ENCODE data around the gene RAB3GAP2.
"Not testable (repeated sequence)": the region's sequence is repeated elsewhere in the genome, so short reads cannot be mapped to it uniquely, and the experiment has no call there.

Gene RAB3GAP2

DNA sequence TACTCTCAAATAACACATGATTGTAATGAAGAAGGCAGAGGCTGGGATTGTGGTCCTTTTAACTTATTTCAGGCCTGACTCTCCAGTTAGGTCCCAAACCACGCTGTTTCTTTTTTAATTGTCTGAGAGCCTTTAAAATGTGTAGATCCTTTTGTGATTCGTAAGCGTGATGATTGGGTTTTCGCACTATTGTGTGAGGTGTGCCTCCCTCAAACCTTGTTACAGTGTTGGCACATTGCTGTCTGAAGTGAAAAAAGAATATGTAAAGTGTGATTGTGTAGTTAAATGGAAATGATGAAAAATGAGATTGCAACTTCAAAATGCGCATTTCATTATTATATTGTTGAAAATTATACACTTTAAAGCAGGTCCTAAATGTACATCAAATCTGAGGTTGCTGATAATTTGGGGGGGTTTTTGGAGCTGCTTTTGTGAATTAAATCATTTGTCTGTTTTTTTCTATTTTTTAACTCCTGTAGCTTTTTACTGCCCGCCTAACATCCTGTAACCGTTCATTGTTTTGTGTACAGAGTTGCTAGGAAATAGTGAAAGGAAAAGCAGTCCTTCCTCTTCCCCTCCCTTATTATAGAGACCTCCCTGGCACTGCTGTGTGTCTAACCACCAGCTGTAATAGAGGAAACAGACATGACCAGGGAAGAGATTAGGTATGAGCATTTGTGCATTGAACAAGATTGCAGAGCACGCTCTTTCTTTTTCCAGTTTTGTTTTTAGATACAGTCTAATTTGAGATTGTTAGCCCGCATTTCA lies 135.1 kb downstream of the RAB3GAP2 start:
- Mint-ChIP-seq H3K36me3 (ENCODE audit: low read depth) (peaks cover 72% of the 10 kb centered on the region), H3K4me3 (no peak overlapping the region), H3K27me3 (no peaks in the 10 kb centered on the region), H3K4me1 (ENCODE audit: low read depth) (peaks cover 13% of the 10 kb centered on the region), H3K27ac (peak overlapping the region; percentile 12), H3K9me3 (no peaks in the 10 kb centered on the region)

DNA sequence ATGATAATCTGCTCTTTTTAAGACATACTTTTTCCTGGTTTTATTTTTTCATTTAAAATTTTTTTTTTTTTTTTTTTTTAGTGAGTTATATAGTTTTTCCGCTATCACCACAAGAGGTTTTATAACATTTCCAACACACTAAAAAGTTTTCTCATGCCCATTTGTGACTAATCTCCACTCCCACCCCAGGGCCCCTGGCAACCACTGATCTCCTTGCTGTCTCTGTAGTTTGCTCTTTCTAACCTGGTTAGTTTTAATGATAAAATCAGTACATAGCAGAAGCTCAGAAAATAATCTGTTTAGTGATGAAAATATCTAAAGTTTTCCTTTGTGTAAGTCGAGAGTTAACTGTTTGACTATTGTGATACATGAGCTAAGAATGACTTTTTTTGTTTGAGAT lies 136.5 kb downstream of the RAB3GAP2 start:
- peak overlapping the region; percentile 28 for H3K27ac Mint-ChIP-seq
- H3K27me3 Mint-ChIP-seq, result no peaks in the 10 kb centered on the region

GRCh38 chr1:220129479-220130210 lies 142.6 kb downstream of the RAB3GAP2 start:
- Mint-ChIP-seq H3K27me3 (no peaks in the 10 kb centered on the region), H3K4me1 (ENCODE audit: low read depth) (peaks cover 12% of the 10 kb centered on the region), H3K36me3 (ENCODE audit: low read depth) (peaks cover 68% of the 10 kb centered on the region), H3K9me3 (no peaks in the 10 kb centered on the region), H3K4me3 (no peak overlapping the region), H3K27ac (peak overlapping the region; percentile 59)

More for the DNA sequence above, 136.5 kb downstream of the RAB3GAP2 start:
- peaks cover 63% of the 10 kb centered on the region for H3K36me3 Mint-ChIP-seq (ENCODE audit: low read depth)
- H3K9me3 Mint-ChIP-seq, result no peaks in the 10 kb centered on the region
- H3K4me1 Mint-ChIP-seq (ENCODE audit: low read depth), result peaks cover 13% of the 10 kb centered on the region
- no peak overlapping the region for H3K4me3 Mint-ChIP-seq

DNA sequence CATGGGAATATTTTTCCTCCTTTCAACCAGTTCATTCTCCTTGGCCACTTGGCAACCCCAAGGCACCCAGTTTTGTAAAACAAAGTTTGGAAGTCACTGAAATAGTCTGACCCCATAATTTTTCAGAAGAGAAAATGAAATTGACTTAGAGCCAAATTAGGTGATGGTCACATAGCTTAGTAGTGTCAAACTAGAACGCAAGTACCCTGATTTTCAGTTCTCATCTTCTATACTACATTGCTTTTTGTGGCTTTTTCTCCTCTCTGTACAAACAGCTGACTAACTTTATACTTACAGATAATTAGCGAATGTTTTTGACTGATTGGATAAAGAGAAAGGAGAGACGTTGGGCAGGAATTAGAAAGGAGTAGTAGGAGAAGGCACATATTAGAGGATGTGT lies 145.2 kb downstream of the RAB3GAP2 start:
- Mint-ChIP-seq H3K27ac (no peak overlapping the region), H3K36me3 (ENCODE audit: low read depth) (peaks cover 55% of the 10 kb centered on the region), H3K27me3 (no peaks in the 10 kb centered on the region), H3K4me3 (no peak overlapping the region), H3K9me3 (no peaks in the 10 kb centered on the region), H3K4me1 (ENCODE audit: low read depth) (peaks cover 16% of the 10 kb centered on the region)

- Mint-ChIP-seq H3K4me3 (no peak overlapping the region), H3K27ac (peak overlapping the region; percentile 22), H3K4me1 (ENCODE audit: low read depth) (peaks cover 9% of the 10 kb centered on the region), H3K27me3 (no peaks in the 10 kb centered on the region), H3K36me3 (ENCODE audit: low read depth) (peaks cover 43% of the 10 kb centered on the region), H3K9me3 (no peaks in the 10 kb centered on the region)
These were observed 147.7 kb downstream of the RAB3GAP2 start for GRCh38 chr1:220124542-220124941.

DNA sequence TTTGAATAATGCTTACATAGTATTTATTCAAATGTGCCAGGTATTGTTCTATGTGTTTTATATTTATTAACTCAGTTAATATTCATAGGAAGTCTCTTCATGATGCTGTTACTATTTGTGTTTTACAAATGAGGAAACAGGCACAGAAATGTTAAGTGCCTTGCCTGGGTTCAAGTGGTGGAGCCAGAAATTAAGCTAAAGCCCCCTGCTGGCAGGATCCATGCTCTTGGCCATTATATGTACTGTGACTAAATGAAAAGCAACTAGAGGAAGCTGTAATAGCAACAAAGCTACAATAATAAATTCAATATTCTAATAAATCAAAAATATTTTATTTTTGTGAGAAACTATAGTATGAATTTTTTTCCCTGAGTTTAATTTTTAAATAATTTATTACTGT lies 148.4 kb downstream of the RAB3GAP2 start:
- Mint-ChIP-seq H3K4me1 (ENCODE audit: low read depth) (peaks cover 10% of the 10 kb centered on the region), H3K4me3 (no peak overlapping the region), H3K36me3 (ENCODE audit: low read depth) (peaks cover 41% of the 10 kb centered on the region), H3K27me3 (no peaks in the 10 kb centered on the region), H3K27ac (no peak overlapping the region), H3K9me3 (no peaks in the 10 kb centered on the region)

- Mint-ChIP-seq H3K4me3 (no peak overlapping the region), H3K27ac (no peak overlapping the region), H3K36me3 (ENCODE audit: low read depth) (peaks cover 35% of the 10 kb centered on the region), H3K9me3 (no peaks in the 10 kb centered on the region), H3K27me3 (no peaks in the 10 kb centered on the region), H3K4me1 (ENCODE audit: low read depth) (peaks cover 16% of the 10 kb centered on the region)
These were observed 149.2 kb downstream of the RAB3GAP2 start for GRCh38 chr1:220123066-220123465.

GRCh38 chr1:220121791-220122530 lies 150.3 kb downstream of the RAB3GAP2 start:
- Mint-ChIP-seq H3K4me1 (ENCODE audit: low read depth) (peaks cover 16% of the 10 kb centered on the region), H3K27me3 (no peaks in the 10 kb centered on the region), H3K36me3 (ENCODE audit: low read depth) (peaks cover 29% of the 10 kb centered on the region), H3K4me3 (no peak overlapping the region), H3K27ac (no peak overlapping the region), H3K9me3 (no peaks in the 10 kb centered on the region)

DNA sequence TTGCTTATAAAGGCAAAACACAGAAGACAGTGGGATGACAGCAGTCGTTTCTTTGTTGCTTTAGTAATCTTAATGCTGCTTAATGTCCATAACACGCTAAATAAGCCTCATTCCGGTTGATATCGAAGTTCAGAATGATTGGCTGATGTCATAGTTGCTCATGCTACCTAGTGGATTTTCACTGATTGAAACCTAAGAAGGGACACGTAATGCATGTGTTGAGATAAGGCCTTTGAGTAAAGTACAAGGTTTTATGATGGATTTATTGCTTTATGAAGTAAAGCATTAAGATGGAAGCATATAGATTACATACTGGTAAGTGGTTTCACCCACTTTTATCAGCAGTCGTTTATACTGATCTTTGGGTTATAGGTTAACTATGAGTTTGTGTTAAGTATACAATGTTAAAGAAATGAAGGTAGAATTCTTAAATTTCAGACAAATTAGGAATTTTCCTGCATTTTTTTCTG lies 153.2 kb downstream of the RAB3GAP2 start:
- no peak overlapping the region for H3K27ac Mint-ChIP-seq

DNA sequence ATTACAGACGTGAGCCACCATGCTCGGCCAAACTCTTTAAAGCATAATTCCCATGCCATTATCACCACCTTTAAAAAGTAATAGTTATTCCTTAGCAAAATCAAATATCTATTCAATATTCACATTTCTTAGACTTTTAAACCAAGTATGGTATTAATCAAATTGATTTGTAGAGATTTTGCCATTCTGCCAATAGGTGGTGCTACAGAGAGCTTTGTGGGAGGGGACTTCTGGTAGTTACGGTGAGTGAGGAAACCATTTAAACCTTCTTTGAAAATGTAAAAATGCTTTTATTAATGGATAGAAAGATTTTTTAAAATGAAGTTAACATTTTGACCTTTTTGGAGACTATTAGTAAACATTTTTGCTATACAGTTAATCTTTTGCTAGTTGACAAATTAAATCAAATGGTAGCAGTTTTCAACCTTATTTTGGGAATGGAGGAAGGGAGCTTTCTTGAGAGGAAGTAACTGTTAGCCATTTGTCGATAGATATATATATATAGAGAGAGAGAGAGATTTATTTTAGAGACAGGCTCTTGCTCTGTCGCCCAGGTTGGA lies 159.0 kb downstream of the RAB3GAP2 start:
- H3K27me3 Mint-ChIP-seq, result no peaks in the 10 kb centered on the region
- H3K27ac Mint-ChIP-seq, result no peak overlapping the region
- H3K36me3 Mint-ChIP-seq (ENCODE audit: low read depth), result peaks cover 56% of the 10 kb centered on the region

More for the DNA sequence above, 153.2 kb downstream of the RAB3GAP2 start:
- Mint-ChIP-seq H3K4me3 (no peak overlapping the region), H3K36me3 (ENCODE audit: low read depth) (peaks cover 32% of the 10 kb centered on the region), H3K9me3 (no peaks in the 10 kb centered on the region), H3K4me1 (ENCODE audit: low read depth) (peaks cover 12% of the 10 kb centered on the region), H3K27me3 (no peaks in the 10 kb centered on the region)

DNA sequence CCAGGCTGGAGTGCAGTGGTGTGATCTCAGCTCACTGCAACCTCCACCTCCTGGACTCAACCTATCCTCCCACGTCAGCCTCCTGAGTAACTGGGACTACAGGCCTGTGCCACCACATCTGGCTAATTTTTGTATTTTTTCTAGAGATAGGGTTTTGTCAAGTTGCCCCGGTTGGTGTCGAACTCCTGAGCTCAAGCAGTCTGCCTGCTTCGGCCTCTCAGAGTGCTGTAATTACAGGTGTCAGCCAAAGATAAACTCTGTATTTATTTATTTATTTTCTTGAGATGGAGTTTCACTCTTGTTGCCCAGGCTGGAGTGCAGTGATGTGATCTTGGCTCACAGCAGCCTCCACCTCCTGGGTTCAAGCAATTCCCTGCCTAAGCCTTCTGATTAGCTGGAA lies 159.7 kb downstream of the RAB3GAP2 start:
- H3K27me3 Mint-ChIP-seq; H3K27ac Mint-ChIP-seq; H3K4me1 Mint-ChIP-seq (ENCODE audit: low read depth); H3K9me3 Mint-ChIP-seq; H3K4me3 Mint-ChIP-seq: not testable (repeated sequence)
- peaks cover 60% of the 10 kb centered on the region for H3K36me3 Mint-ChIP-seq (ENCODE audit: low read depth)

More for the DNA sequence above, 159.0 kb downstream of the RAB3GAP2 start:
- Mint-ChIP-seq H3K4me3 (no peak overlapping the region), H3K9me3 (no peaks in the 10 kb centered on the region), H3K4me1 (ENCODE audit: low read depth) (peaks cover 6% of the 10 kb centered on the region)

- peaks cover 65% of the 10 kb centered on the region for H3K36me3 Mint-ChIP-seq (ENCODE audit: low read depth)
- not testable (repeated sequence) for H3K9me3 Mint-ChIP-seq; H3K4me1 Mint-ChIP-seq (ENCODE audit: low read depth); H3K4me3 Mint-ChIP-seq; H3K27me3 Mint-ChIP-seq; H3K27ac Mint-ChIP-seq
These were observed 161.8 kb downstream of the RAB3GAP2 start for GRCh38 chr1:220110473-220110872.

DNA sequence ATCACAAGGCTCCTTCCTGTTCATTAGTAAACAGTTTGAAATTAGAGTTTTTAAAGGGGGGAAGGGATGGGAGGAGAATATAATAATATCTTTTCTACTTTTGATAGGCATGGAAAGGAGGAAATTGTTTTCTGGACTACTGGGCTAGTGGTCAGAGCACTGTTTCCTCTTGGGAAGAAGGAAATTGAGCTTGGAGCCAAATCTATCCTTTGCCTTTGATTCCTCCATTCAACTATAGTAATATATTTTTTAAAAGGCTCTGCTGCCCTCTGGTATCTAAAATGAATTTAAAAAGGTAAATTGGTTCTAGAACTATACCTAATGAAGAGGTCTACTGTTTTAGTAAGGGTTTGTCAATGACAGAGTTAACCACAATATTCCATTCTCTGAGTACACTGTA lies 172.4 kb downstream of the RAB3GAP2 start:
- H3K36me3 Mint-ChIP-seq (ENCODE audit: low read depth), result peaks cover 63% of the 10 kb centered on the region
- no peaks in the 10 kb centered on the region for H3K9me3 Mint-ChIP-seq
- no peak overlapping the region for H3K4me3 Mint-ChIP-seq
- H3K27me3 Mint-ChIP-seq, result no peaks in the 10 kb centered on the region
- H3K4me1 Mint-ChIP-seq (ENCODE audit: low read depth), result peaks cover 23% of the 10 kb centered on the region
- no peak overlapping the region for H3K27ac Mint-ChIP-seq

Data from stimulated activated naive CD8-positive, alpha-beta T cell treated with anti-CD3 and anti-CD28 coated beads, Interleukin-15, Interleukin-2, amounts not matched to agents 100 ng/mL and 50 ng/mL, for 24 hours (primary cell).